Bronchial epithelial cell (primary cell): ENCODE data around the gene OTUD1. TPM values are rescaled to one million over a fixed set of nuclear protein-coding genes. Genes with fewer than 3 reads are reported as not detected.

Experiments used
- DNase-seq: peaks from one replicate; pipeline ENCODE4 v3.0.0-alpha.2; 2010; ENCODE audit warnings: low read depth
- FAIRE-seq: peaks from 2 replicates; lab custom pipeline; 2011; peaks lifted over from hg19 to GRCh38; lab: Jason Lieb, UNC
- H3K27me3 ChIP-seq: 2 replicates; pipeline ENCODE4 v1.5.1; 2011; ENCODE audit warnings: low read length; ENCODE audit not compliant: control insufficient read depth, insufficient read depth
- H3K36me3 ChIP-seq: 2 replicates; pipeline ENCODE4 v1.5.1; 2011; ENCODE audit warnings: low read length; ENCODE audit not compliant: control insufficient read depth, insufficient read depth
- H3K4me3 ChIP-seq: 2 replicates; pipeline ENCODE4 v1.5.1; 2011; ENCODE audit warnings: mild to moderate bottlenecking, low read depth, low read length, control low read depth
- total RNA-seq: library from RNA; depleted of rRNA; stranded (reverse); fragments of >200 nt; gene quantifications from 2 replicates; pipeline ENCODE4 v1.2.1, GENCODE V29; 2014
- TF ChIP-seq, protein P1 (sequence below): IDR thresholded peaks from 2 replicates; pipeline ENCODE4 v1.5.1; 2011; ENCODE audit warnings: mild to moderate bottlenecking, moderate library complexity, low read length, control low read depth, inconsistent platforms; ENCODE audit not compliant: insufficient read depth, severe bottlenecking

Gene OTUD1
- total RNA-seq, 1 donor from 2014 or later: 16.8 TPM

DNA sequence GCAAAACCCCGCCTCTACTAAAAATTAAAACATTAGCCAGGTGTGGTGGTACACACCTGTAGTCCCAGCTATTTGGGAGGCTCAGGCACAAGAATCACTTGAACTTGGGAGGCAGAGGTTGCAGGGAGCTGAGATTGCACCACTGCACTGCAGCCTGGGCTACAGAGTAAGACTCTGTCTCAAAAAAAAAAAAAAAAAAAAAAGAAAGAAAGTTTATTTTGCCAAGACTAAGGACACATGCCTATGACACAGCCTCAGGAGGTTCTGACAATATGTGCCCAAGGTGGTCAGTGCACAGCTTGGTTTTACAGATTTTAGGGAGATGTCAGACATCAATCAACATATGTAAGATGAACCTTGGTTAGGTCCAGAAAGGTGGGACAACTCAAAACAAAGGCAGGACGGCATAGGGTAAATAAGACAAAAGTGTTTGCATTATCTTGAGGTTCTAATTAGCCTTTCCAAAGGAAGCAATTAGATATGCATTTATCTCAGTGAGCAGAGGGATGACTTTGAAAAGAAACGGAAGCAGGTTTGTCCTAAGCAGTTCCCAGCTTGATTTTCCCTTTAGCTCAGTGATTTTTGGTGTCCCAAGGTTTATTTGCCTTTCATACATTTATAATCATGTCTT is 20.7 kb upstream of the OTUD1 start:
- H3K4me3 ChIP-seq: no peak overlapping the region
- H3K36me3 ChIP-seq: no peaks in the 10 kb centered on the region
- H3K27me3 ChIP-seq: no peaks in the 10 kb centered on the region
- FAIRE-seq: no peak
- no peak for DNase-seq
- TF ChIP-seq, protein P1, sequence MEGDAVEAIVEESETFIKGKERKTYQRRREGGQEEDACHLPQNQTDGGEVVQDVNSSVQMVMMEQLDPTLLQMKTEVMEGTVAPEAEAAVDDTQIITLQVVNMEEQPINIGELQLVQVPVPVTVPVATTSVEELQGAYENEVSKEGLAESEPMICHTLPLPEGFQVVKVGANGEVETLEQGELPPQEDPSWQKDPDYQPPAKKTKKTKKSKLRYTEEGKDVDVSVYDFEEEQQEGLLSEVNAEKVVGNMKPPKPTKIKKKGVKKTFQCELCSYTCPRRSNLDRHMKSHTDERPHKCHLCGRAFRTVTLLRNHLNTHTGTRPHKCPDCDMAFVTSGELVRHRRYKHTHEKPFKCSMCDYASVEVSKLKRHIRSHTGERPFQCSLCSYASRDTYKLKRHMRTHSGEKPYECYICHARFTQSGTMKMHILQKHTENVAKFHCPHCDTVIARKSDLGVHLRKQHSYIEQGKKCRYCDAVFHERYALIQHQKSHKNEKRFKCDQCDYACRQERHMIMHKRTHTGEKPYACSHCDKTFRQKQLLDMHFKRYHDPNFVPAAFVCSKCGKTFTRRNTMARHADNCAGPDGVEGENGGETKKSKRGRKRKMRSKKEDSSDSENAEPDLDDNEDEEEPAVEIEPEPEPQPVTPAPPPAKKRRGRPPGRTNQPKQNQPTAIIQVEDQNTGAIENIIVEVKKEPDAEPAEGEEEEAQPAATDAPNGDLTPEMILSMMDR: no peak

DNA sequence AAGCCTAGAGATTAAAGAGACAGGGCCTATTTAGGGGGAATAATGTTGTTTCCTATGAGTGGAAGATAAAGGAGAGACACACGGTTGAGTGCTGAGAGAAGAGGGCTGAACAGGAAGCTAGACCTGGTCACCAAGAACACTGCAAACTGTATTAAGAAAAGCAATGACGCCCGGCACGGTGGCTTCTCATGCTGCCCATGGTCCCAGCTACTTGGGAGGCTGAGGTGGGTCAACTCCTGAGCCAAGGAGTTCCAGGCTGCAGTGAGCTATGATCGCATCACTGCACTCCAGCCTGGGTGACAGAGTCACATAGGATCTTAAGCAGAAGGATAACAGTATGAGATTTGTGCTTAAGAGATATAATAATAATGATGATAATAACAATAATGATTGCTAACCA is 19.7 kb upstream of the OTUD1 start:
- Histone ChIP-seq H3K36me3 (no peaks in the 10 kb centered on the region), H3K4me3 (no peak overlapping the region), H3K27me3 (no peaks in the 10 kb centered on the region)
- FAIRE-seq (no peak), DNase-seq (no peak)
- TF ChIP-seq, protein P1: no peak

DNA sequence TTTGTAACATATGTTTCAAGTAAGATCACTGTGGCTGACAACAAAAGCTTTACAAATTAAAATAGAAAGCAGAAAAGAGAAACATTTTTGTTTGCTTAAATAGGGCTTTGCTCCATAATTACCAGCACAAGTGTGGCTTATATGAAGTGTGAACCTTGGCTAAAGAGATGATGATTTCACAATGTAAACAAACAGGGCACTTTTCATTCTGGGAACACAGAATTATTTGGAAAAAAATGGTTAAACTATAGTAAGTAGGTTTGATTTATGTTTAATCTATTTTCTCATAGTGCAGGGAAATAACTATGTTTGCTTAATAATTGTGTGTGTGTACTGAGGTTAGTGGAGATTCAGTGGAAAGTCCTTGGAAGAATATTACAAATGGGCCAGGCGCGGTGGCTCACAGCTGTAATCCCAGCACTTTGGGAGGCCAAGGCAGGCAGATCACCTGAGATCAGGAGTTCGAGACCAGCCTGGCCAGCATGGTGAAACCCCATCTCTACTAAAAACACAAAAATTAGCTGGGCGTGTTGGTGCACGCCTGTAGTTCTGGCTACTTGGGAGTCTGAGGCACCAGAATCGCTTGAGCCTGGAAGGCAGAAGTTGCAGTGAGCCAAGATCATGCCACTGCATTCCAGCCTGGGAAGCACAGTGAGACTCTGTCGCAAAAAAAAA is 19.1 kb upstream of the OTUD1 start:
- TF ChIP-seq, protein P1: no peak
- FAIRE-seq (no peak), DNase-seq (peak; percentile 74)
- H3K4me3 ChIP-seq: no peak overlapping the region
- H3K27me3 ChIP-seq: no peaks in the 10 kb centered on the region
- no peaks in the 10 kb centered on the region for H3K36me3 ChIP-seq

DNA sequence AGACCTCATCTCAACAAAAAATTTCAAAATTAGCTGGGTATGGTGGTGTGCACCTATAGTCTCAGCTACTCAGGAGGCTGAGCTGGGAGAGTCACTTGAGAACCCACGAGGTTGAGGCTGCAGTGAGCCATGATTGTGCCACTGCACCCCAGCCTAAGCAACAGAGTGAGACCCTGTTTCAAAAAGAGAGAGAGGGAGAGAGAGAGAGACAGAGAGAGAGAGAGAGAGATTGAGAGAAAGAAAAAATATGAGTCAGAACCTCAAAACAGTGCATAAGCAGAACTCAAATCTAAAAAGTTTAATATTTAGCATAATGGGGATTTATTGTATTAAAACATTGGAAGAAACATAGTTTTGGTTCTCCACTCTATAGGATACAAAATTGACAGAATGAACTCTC is 17.5 kb upstream of the OTUD1 start:
- Histone ChIP-seq H3K4me3 (no peak overlapping the region), H3K27me3 (no peaks in the 10 kb centered on the region), H3K36me3 (no peaks in the 10 kb centered on the region)
- TF ChIP-seq, protein P1: no peak
- FAIRE-seq: no peak
- DNase-seq: no peak

DNA sequence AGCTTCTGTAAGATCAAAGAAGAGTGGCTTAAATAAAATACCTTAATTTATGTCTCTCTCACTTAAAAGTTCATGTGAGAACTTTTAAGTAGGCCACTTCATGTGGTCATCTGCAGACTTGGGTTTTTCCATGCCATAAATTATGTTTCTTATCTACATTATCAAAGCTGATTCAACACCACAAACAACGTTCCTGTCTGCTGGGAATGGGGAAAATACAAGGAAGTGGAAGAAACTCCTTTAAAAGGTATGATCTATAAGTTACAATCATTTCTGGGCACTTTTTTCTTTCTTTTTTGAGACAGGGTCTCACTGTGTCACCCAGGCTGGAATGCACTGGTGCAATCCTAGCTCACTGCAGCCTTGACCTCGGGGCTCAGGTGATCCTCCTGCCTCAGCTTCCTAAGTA is 16.9 kb upstream of the OTUD1 start:
- H3K27me3 ChIP-seq: no peaks in the 10 kb centered on the region
- FAIRE-seq: no peak
- no peaks in the 10 kb centered on the region for H3K36me3 ChIP-seq
- H3K4me3 ChIP-seq: no peak overlapping the region
- TF ChIP-seq, protein P1: no peak
- DNase-seq: no peak
